Stomach (tissue), 4 donors: ENCODE results near the gene ATXN1.

Source experiments
- CTCF ChIP-seq, 7 experiments: fragments of 450-650 bp in 4 of 7; fragments of 200-600 bp in 3 of 7; sonication (generic) in 3 of 7; IDR thresholded peaks; one replicate each; pipeline ENCODE4 v1.5.1; 2016 to 2019; ENCODE audit warnings: antibody characterized with exemption in 7 of 7, control low read depth in 2 of 7, mild to moderate bottlenecking in 1 of 7
- POLR2A ChIP-seq, 4 donors: fragments of 450-650 bp; IDR thresholded peaks; one replicate each; pipeline ENCODE4 v1.6.1; 2016; ENCODE audit warnings: antibody characterized with exemption in 4 of 4, control low read depth in 2 of 4, mild to moderate bottlenecking in 1 of 4, moderate library complexity in 1 of 4

GRCh38 chr6:16391451-16391912 is 369.8 kb downstream of the ATXN1 start:
- TF ChIP-seq CTCF (IDR thresholded peaks at IDR 0.05) = no peak
- no peak for TF ChIP-seq POLR2A (IDR thresholded peaks at IDR 0.05)
